HepG2 (cell line): Measurements from ENCODE around the gene PRRC2A. TPM values are rescaled to one million over a fixed set of nuclear protein-coding genes. Genes with fewer than 3 reads are reported as not detected.

ENCODE experiments used
- EEA1 ChIP-seq: sonication (generic); formaldehyde crosslinking; IDR thresholded peaks from 2 replicates; pipeline ENCODE4 v1.5.1; 2020; ENCODE audit warnings: mild to moderate bottlenecking, missing genetic modification reagents, borderline replicate concordance
- ELF1 ChIP-seq: sonication (generic); formaldehyde crosslinking; IDR thresholded peaks from 2 replicates; pipeline ENCODE4 v1.4.0; 2020; ENCODE audit warnings: missing genetic modification reagents
- ERF ChIP-seq: IDR thresholded peaks from 2 replicates; pipeline ENCODE4 v1.6.1; 2018; ENCODE audit warnings: missing biosample characterization, missing genetic modification reagents
- HNF4G ChIP-seq, 2 experiments: sonication (generic) in 1 of 2; formaldehyde crosslinking in 1 of 2; IDR thresholded peaks; 2 replicates each; pipeline versions ENCODE4 v1.4.0 to v1.6.1; 2011 to 2020; ENCODE audit warnings: borderline replicate concordance in 2 of 2, low read depth in 2 of 2, mild to moderate bottlenecking in 2 of 2, low read length in 1 of 2, missing genetic modification reagents in 1 of 2, moderate library complexity in 1 of 2
- KLF6 ChIP-seq: IDR thresholded peaks from 2 replicates; pipeline ENCODE4 v1.8.0; 2016; ENCODE audit warnings: missing biosample characterization, missing genetic modification reagents
- SALL1 ChIP-seq: sonication (generic); formaldehyde crosslinking; IDR thresholded peaks from 2 replicates; pipeline ENCODE4 v1.8.0; 2022; ENCODE audit warnings: mild to moderate bottlenecking, missing genetic modification reagents
- SNAPC2 ChIP-seq: sonication (generic); formaldehyde crosslinking; IDR thresholded peaks from 2 replicates; pipeline ENCODE4 v1.8.1; 2022; ENCODE audit warnings: mild to moderate bottlenecking, missing genetic modification reagents
- SOX6 ChIP-seq, 2 experiments: fragments of 450-650 bp in 1 of 2; sonication (generic) in 1 of 2; formaldehyde crosslinking in 1 of 2; IDR thresholded peaks; 2 replicates each; pipeline versions ENCODE4 v1.4.0 to v1.6.1; 2017 to 2020; ENCODE audit warnings: antibody characterized with exemption in 1 of 2, mild to moderate bottlenecking in 1 of 2, missing genetic modification reagents in 1 of 2
- ZNF101 ChIP-seq: sonication (generic); formaldehyde crosslinking; IDR thresholded peaks from 2 replicates; pipeline ENCODE4 v1.4.0; 2020; ENCODE audit warnings: mild to moderate bottlenecking, low read depth, missing genetic modification reagents, borderline replicate concordance
- ZNF225 ChIP-seq: sonication (generic); formaldehyde crosslinking; IDR thresholded peaks from 2 replicates; pipeline ENCODE4 v1.4.0; 2020; ENCODE audit warnings: mild to moderate bottlenecking, missing genetic modification reagents
- ZNF253 ChIP-seq: sonication (generic); formaldehyde crosslinking; IDR thresholded peaks from 2 replicates; pipeline ENCODE4 v1.8.0; 2022; ENCODE audit warnings: mild to moderate bottlenecking, missing genetic modification reagents, borderline replicate concordance
- ZNF670 ChIP-seq: sonication (generic); formaldehyde crosslinking; IDR thresholded peaks from 2 replicates; pipeline ENCODE4 v1.8.0; 2022; ENCODE audit warnings: mild to moderate bottlenecking, missing genetic modification reagents, borderline replicate concordance
- ZNF724P ChIP-seq: sonication (generic); formaldehyde crosslinking; IDR thresholded peaks from 2 replicates; pipeline ENCODE4 v1.8.0; 2022; ENCODE audit warnings: missing genetic modification reagents, borderline replicate concordance
- ZNF773 ChIP-seq: sonication (generic); formaldehyde crosslinking; IDR thresholded peaks from 2 replicates; pipeline ENCODE4 v1.4.0; 2020; ENCODE audit warnings: missing genetic modification reagents, borderline replicate concordance
- ZNF780A ChIP-seq: sonication (generic); formaldehyde crosslinking; IDR thresholded peaks from 2 replicates; pipeline ENCODE4 v1.8.0; 2022; ENCODE audit warnings: mild to moderate bottlenecking, missing genetic modification reagents, moderate library complexity
- polyA plus RNA-seq, 8 experiments: library from polyadenylated mRNA; depleted of rRNA in 3 of 8; stranded (reverse) in 7 of 8; unstranded in 1 of 8; fragments of >200 nt; fragmentation: Illumina TruSeq in 4 of 8; extraction: Trizol in 4 of 8; gene quantifications; 2 replicates each; pipeline versions ENCODE4 v1.2.1 to v1.2.3, GENCODE V29; 2011 to 2016; ENCODE audit warnings: low read depth in 4 of 8, missing spikeins in 1 of 8, mixed read lengths in 1 of 8; ENCODE audit not compliant: insufficient read depth in 1 of 8
- total RNA-seq, 5 experiments: library from RNA; depleted of rRNA; stranded (reverse); fragments of >200 nt; fragmentation: Illumina TruSeq; extraction: Trizol; gene quantifications; 2 replicates each; pipeline ENCODE4 v1.2.3, GENCODE V29; 2016; ENCODE audit warnings: low read depth in 1 of 5
- TF ChIP-seq, protein P1 (sequence below): sonication (generic); formaldehyde crosslinking; IDR thresholded peaks from 2 replicates; pipeline ENCODE4 v1.8.1; 2023; ENCODE audit warnings: mild to moderate bottlenecking, missing genetic modification reagents, borderline replicate concordance
- TF ChIP-seq, protein P2 (sequence below): sonication (generic); formaldehyde crosslinking; IDR thresholded peaks from 2 replicates; pipeline ENCODE4 v1.5.0; 2020; ENCODE audit warnings: mild to moderate bottlenecking, missing genetic modification reagents, borderline replicate concordance
- TF ChIP-seq, protein P3 (sequence below): sonication (generic); formaldehyde crosslinking; IDR thresholded peaks from 2 replicates; pipeline ENCODE4 v1.8.0; 2022; ENCODE audit warnings: missing genetic modification reagents, mild to moderate bottlenecking, borderline replicate concordance
- TF ChIP-seq, protein P4 (sequence below): IDR thresholded peaks from 2 replicates; pipeline ENCODE4 v1.6.1; 2016; ENCODE audit warnings: mild to moderate bottlenecking, missing biosample characterization, missing genetic modification reagents
- TF ChIP-seq, protein P5 (sequence below): sonication (generic); IDR thresholded peaks from 2 replicates; pipeline ENCODE4 v1.6.1; 2016; ENCODE audit warnings: low read depth, borderline replicate concordance
- TF ChIP-seq, protein P6 (sequence below): sonication (generic); formaldehyde crosslinking; IDR thresholded peaks from 2 replicates; pipeline ENCODE4 v1.5.0; 2020; ENCODE audit warnings: mild to moderate bottlenecking, missing genetic modification reagents

The PRRC2A gene
- total and polyA plus RNA-seq, 2 of the 13 experiments (the other 11 are each of a cell fraction or from before 2014, with no cell fraction given), result 38.9 to 47.4 TPM

DNA sequence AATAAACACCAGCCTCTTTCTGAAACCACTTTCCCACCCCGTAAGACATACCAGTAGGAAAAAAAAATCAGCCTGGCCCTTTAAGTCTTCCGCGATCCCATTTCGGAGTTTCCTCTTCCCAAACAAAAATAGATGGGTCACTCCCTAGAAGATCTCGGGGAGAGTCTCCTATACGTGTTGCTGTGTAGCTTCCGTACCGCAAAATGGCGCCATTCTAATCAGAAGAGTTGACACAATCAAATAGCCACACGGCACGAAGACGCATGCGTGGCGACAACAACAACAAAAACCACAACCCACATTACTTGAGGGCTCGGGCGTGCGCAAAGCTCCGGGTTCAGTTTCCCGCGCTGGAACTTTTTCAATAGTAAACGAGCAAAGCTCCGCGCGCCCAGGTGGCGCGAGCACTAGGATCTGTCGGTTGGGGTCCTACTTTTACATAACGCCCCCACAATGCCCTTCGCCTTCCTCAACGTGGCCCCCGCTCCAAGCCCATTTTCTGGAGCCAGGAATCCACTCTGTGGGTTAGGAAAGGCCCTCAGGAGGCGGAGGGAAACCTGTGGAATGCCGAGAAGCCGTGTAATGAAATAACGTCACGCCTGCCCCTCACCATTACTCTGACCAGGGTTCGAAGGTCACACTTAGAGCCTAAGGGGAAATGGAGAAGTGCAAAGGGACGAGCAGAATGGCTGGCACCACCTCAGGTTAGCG, 44.4 kb downstream of the PRRC2A start, which contains the start of gene GPANK1 (continued):
- TF ChIP-seq, protein P1, sequence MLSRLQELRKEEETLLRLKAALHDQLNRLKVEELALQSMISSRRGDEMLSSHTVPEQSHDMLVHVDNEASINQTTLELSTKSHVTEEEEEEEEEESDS (CRISPR knock-in tag), result 0 out of 2 replicates have a peak, but pooled peaks have one; percentile 23
- no peak for TF ChIP-seq ELF1 (CRISPR knock-in tag)
- no peak for TF ChIP-seq ZNF101 (CRISPR knock-in tag)
- peak; percentile 75 for TF ChIP-seq SALL1 (CRISPR knock-in tag)
- 0 out of 2 replicates have a peak, but pooled peaks have one; percentile 59 for TF ChIP-seq EEA1
- TF ChIP-seq ERF, result no peak; the same call in 1 of the 2 replicates
- 0 out of 2 replicates have a peak, but pooled peaks have one; percentile 26 for TF ChIP-seq ZNF253
- TF ChIP-seq, protein P2, sequence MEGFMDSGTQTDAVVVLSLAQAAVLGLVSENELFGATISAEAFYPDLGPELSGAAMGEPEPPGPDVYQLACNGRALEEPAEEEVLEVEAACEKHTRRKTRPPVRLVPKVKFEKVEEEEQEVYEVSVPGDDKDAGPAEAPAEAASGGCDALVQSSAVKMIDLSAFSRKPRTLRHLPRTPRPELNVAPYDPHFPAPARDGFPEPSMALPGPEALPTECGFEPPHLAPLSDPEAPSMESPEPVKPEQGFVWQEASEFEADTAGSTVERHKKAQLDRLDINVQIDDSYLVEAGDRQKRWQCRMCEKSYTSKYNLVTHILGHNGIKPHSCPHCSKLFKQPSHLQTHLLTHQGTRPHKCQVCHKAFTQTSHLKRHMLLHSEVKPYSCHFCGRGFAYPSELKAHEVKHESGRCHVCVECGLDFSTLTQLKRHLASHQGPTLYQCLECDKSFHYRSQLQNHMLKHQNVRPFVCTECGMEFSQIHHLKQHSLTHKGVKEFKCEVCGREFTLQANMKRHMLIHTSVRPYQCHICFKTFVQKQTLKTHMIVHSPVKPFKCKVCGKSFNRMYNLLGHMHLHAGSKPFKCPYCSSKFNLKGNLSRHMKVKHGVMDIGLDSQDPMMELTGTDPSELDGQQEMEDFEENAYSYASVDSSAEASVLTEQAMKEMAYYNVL (CRISPR knock-in tag), result no peak
- 0 out of 2 replicates have a peak, but pooled peaks have one; percentile 35 for TF ChIP-seq ZNF670 (CRISPR knock-in tag)
- peak; percentile 61 for TF ChIP-seq HNF4G (IDR thresholded peaks at IDR 0.05; ENCODE audit: borderline replicate concordance, low read depth, low read length)
- no peak for TF ChIP-seq HNF4G (CRISPR knock-in tag; IDR thresholded peaks at IDR 0.05; ENCODE audit: borderline replicate concordance, low read depth)
- TF ChIP-seq, protein P3, sequence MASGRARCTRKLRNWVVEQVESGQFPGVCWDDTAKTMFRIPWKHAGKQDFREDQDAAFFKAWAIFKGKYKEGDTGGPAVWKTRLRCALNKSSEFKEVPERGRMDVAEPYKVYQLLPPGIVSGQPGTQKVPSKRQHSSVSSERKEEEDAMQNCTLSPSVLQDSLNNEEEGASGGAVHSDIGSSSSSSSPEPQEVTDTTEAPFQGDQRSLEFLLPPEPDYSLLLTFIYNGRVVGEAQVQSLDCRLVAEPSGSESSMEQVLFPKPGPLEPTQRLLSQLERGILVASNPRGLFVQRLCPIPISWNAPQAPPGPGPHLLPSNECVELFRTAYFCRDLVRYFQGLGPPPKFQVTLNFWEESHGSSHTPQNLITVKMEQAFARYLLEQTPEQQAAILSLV (CRISPR knock-in tag), result peak; percentile 81
- no peak for TF ChIP-seq SOX6 (IDR thresholded peaks at IDR 0.05)
- no peak; the same call in 1 of the 2 replicates for TF ChIP-seq SOX6 (CRISPR knock-in tag; IDR thresholded peaks at IDR 0.05)
- TF ChIP-seq, protein P4, sequence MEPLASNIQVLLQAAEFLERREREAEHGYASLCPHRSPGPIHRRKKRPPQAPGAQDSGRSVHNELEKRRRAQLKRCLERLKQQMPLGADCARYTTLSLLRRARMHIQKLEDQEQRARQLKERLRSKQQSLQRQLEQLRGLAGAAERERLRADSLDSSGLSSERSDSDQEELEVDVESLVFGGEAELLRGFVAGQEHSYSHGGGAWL (CRISPR knock-in tag), result no peak; the same call in 1 of the 2 replicates
- peak; percentile 53; the same call in 1 of the 2 replicates for TF ChIP-seq ZNF780A (CRISPR knock-in tag)
- no peak; the same call in none of the 2 replicates for TF ChIP-seq SNAPC2 (CRISPR knock-in tag)
- TF ChIP-seq KLF6 (CRISPR knock-in tag), result peak; percentile 73
- TF ChIP-seq ZNF225 (CRISPR knock-in tag), result no peak; the same call in 1 of the 2 replicates
- TF ChIP-seq, protein P5, sequence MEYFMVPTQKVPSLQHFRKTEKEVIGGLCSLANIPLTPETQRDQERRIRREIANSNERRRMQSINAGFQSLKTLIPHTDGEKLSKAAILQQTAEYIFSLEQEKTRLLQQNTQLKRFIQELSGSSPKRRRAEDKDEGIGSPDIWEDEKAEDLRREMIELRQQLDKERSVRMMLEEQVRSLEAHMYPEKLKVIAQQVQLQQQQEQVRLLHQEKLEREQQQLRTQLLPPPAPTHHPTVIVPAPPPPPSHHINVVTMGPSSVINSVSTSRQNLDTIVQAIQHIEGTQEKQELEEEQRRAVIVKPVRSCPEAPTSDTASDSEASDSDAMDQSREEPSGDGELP, result peak; percentile 12; the same call in 1 of the 2 replicates
- peak; percentile 96; the same call in 1 of the 2 replicates for TF ChIP-seq ZNF724P (CRISPR knock-in tag)
- 0 out of 2 replicates have a peak, but pooled peaks have one; percentile 10 for TF ChIP-seq ZNF773 (CRISPR knock-in tag)
- TF ChIP-seq, protein P6, sequence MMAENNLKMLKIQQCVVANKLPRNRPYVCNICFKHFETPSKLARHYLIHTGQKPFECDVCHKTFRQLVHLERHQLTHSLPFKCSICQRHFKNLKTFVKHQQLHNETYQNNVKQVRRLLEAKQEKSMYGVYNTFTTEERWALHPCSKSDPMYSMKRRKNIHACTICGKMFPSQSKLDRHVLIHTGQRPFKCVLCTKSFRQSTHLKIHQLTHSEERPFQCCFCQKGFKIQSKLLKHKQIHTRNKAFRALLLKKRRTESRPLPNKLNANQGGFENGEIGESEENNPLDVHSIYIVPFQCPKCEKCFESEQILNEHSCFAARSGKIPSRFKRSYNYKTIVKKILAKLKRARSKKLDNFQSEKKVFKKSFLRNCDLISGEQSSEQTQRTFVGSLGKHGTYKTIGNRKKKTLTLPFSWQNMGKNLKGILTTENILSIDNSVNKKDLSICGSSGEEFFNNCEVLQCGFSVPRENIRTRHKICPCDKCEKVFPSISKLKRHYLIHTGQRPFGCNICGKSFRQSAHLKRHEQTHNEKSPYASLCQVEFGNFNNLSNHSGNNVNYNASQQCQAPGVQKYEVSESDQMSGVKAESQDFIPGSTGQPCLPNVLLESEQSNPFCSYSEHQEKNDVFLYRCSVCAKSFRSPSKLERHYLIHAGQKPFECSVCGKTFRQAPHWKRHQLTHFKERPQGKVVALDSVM (CRISPR knock-in tag), result no peak
